ENCODE measurements around the gene IVD. TPM values are rescaled to one million over a fixed set of nuclear protein-coding genes. Genes with fewer than 3 reads are reported as not detected.
A peak's percentile ranks its signal among the peaks of the same experiment; 100 is the strongest.

IVD gene
- total and polyA plus RNA-seq, 2 of the 8 experiments (the other 6 are each of a cell fraction or from before 2014, with no cell fraction given), result 55.2 to 78.8 TPM

- Histone ChIP-seq H3K14ac (ENCODE audit: insufficient read length) (no peak overlapping the region), H3K23ac (ENCODE audit: insufficient read length) (no peak overlapping the region), H3K9ac (replicated peaks in 1 of 4; ENCODE audit: extremely low read depth in 1 of 4, low read depth in 3 of 4, low read length in 3 of 4) (peak overlapping the region in 1 of 4 experiments; percentile 21; a peak in 1 of 7 replicates), H3K9me3 (ENCODE audit: insufficient read depth in 2 of 2, low read depth in 1 of 2, low read length in 1 of 2) (no peaks in the 10 kb centered on the region), H3K4me2 (ENCODE audit: insufficient read depth in 1 of 2, low read depth in 2 of 2, low read length in 2 of 2) (peak overlapping the region; percentile 36 to 61; a peak in 3 of 4 replicates), H2BK20ac (ENCODE audit: low read length) (no peak overlapping the region), H4K8ac (ENCODE audit: extremely low read depth, insufficient read depth, low read length) (no peak overlapping the region; the same call in 1 of the 2 replicates), H3K23me2 (ENCODE audit: low read depth, low read length) (peaks cover 5% of the 10 kb centered on the region), H3K4me3 (ENCODE audit: extremely low read depth in 1 of 4, insufficient read depth in 2 of 4, low read depth in 3 of 4, low read length in 4 of 4) (peak overlapping the region in 1 of 4 experiments; percentile 84; a peak in 1 of 8 replicates), H3K79me2 (ENCODE audit: control insufficient read depth in 1 of 2, insufficient read depth in 2 of 2, low read length in 2 of 2) (peaks cover 33 to 73% of the 10 kb centered on the region in 2 experiments), H3K18ac (ENCODE audit: extremely low read depth, low read length) (no peak overlapping the region), H3K27me3 (replicated peaks in 1 of 4; ENCODE audit: control insufficient read depth in 3 of 4, extremely low read depth in 1 of 4, insufficient read depth in 3 of 4, low read length in 3 of 4) (peaks cover 0 to 4% (median 0%) of the 10 kb centered on the region in 4 experiments; a peak in 1 of 7 replicates), H4K20me1 (replicated peaks in 1 of 2; ENCODE audit: control insufficient read depth in 1 of 2, insufficient read depth in 2 of 2, low read length in 2 of 2) (peaks cover 37 to 39% of the 10 kb centered on the region in 2 experiments), H3K56ac (replicated peaks; ENCODE audit: insufficient read length, low read depth, low read length) (no peak overlapping the region), H2AK5ac (ENCODE audit: low read depth, low read length) (0 out of 2 replicates have a peak overlapping the region, but pooled peaks have one; percentile 54), H4K5ac (ENCODE audit: insufficient read length, low read depth, low read length) (no peak overlapping the region), H2BK5ac (ENCODE audit: low read depth, low read length) (0 out of 2 replicates have a peak overlapping the region, but pooled peaks have one; percentile 19), H3K79me1 (ENCODE audit: low read depth, low read length) (peaks cover 12% of the 10 kb centered on the region; the same call in 1 of the 2 replicates), H2BK12ac (ENCODE audit: low read depth, low read length) (no peak overlapping the region), H3K4me1 (replicated peaks in 1 of 4; ENCODE audit: control insufficient read depth in 3 of 4, insufficient read depth in 4 of 4, low read length in 3 of 4) (peaks cover 23 to 39% (median 29%) of the 10 kb centered on the region in 4 experiments), H2AFZ (ENCODE audit: low read length) (no peak overlapping the region), H2BK15ac (ENCODE audit: low read length) (no peak overlapping the region), H3K36me3 (ENCODE audit: control insufficient read depth in 2 of 4, insufficient read depth in 4 of 4, low read length in 3 of 4) (0 out of 8 replicates have a peak, but pooled peaks cover 0 to 2% (median 0%) of the 10 kb centered on the region in 4 experiments), H2BK120ac (replicated peaks; ENCODE audit: low read depth, low read length) (no peak overlapping the region), H4K91ac (replicated peaks; ENCODE audit: insufficient read length, low read length) (no peak overlapping the region), H3K4ac (replicated peaks; ENCODE audit: insufficient read length, low read depth, low read length) (no peak overlapping the region), H3K27ac (ENCODE audit: low read depth, low read length) (no peak overlapping the region)
- POLR2A ChIA-PET (ENCODE audit: partially characterized antibody), result interaction anchor here (1.1 to 2.8 kb wide), 10 partner anchors 14 to 321 kb away, joined by 3 to 21 read pairs (median 5); partner anchors contain the start of genes CHST14, GCHFR, IVD and KNSTRN
- CTCF ChIA-PET (ENCODE audit: partially characterized antibody), result interaction anchor here (0.5 to 3.7 kb wide), 9 partner anchors 8 to 166 kb away, joined by 3 to 24 read pairs (median 6); partner anchors contain the start of gene CHST14
- FAIRE-seq (no peak), DNase-seq (ENCODE audit: low read depth in 1 of 2, low spot score in 2 of 2) (no peak)
- TF ChIP-seq RFX5 (IDR thresholded peaks at IDR 0.05; ENCODE audit: borderline replicate concordance, low read depth, low read length) (no peak), POLR2A (IDR thresholded peaks at IDR 0.05; ENCODE audit: control extremely low read depth in 1 of 2, low read depth in 2 of 2, low read length in 2 of 2) (0 out of 3 replicates have a peak, but pooled peaks of 1 of the 2 experiments have one; percentile 32)
- WGBS, 2 experiments (ENCODE audit: extremely low coverage in 1 of 2, insufficient coverage in 1 of 2, insufficient read length in 1 of 2, insufficient replicate concordance in 2 of 2, low coverage in 1 of 2, low lambda C conversion rate in 2 of 2, missing lambda C conversion rate in 1 of 2), result 77% methylated on average over 4 of the region's 4 CpGs; no CpG with 5 or more reads in 1 of the 2 experiments
Measured at GRCh38 chr15:40443255-40443654, 37.7 kb downstream of the IVD start.
